ENCODE measurements around the gene GALNT1.

The GALNT1 gene

GRCh38 chr18:35582899-35583558 lies 1.5 kb downstream of the GALNT1 start:
- DNase-seq, result no peak

DNA sequence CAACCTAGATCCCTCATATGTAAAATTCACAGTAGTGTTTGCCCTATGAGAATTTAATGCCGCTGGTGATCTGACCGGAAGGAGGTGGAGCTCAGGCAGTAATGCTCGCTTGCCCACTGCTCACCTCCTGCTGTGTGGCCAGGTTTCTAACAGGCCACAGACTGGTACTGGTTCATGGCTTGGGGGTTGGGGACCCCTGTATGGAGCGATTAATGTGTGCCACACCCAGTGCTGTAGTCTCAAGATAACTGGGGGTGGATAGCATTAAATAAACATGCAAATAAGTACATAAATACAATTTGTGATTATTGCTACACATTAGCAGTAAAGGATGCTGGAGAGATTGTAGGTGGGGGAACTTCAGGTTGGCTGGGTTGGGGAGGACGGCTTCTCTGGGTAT lies 3.2 kb downstream of the GALNT1 start:
- no peak for DNase-seq

DNA sequence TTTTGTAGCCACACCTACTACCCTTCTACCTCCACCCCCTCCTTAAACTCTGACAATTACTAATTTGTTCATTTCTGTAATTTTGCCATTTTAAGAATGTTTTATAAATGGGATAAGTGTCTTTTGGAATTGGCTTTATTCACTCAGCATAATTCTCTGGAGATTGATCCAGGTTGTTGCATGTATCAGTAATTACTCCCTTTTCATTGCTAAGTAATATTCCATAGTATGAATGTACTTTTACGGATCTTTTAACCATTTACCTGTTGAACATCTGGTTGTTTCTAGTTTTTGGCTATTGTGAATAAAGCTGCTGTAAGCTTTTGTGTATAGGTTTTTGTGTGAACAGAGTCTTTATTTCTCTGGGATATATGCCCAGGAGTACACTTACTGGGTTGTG lies 4.1 kb downstream of the GALNT1 start:
- no peak for DNase-seq

GRCh38 chr18:35588122-35588521 lies 6.6 kb downstream of the GALNT1 start:
- no peak for DNase-seq

GRCh38 chr18:35588995-35589394 lies 7.5 kb downstream of the GALNT1 start:
- DNase-seq, result peak; percentile 62

- DNase-seq, result no peak
Observed at GRCh38 chr18:35589546-35589945, 8.0 kb downstream of the GALNT1 start.

DNA sequence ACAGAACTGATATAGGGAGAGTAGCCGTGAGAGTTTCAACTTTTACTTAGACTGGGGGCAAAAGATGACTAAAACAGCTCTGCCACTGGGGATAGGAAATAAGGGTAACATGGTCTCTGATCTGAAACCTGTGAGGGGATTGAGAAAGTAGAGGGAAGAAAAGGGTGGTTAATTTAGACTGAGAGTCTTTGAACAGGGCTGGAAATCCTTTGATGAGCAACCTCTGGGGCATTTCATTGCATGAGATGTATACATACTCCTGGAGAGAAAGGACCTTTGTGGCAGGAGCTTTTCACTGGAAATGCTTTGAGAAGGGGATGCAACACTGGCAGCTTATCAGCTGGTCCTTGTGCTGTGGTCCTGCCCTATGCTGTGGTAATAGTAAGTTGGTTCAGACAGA lies 9.4 kb downstream of the GALNT1 start:
- no peak for DNase-seq

DNA sequence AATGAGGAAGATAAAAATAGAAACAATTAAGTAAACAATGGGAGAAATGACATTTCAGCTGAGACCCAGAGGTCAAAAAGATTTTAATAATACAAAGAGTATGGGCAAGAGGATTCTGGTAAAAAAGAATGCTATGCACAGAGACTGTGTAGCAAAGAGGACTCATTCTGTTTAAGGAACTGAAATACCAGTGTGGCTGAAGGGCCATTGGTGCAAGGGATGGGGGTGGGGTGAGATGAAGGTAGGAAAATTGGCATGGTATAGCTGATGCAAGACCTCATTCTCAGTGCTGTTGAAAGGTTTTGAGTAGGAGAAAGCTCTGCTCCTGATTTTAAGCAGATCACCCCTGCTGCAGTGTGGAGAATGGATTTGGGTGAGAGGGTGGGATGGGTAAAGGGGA lies 10.8 kb downstream of the GALNT1 start:
- DNase-seq, result no peak

GRCh38 chr18:35593859-35594258 lies 12.3 kb downstream of the GALNT1 start:
- no peak for DNase-seq

DNA sequence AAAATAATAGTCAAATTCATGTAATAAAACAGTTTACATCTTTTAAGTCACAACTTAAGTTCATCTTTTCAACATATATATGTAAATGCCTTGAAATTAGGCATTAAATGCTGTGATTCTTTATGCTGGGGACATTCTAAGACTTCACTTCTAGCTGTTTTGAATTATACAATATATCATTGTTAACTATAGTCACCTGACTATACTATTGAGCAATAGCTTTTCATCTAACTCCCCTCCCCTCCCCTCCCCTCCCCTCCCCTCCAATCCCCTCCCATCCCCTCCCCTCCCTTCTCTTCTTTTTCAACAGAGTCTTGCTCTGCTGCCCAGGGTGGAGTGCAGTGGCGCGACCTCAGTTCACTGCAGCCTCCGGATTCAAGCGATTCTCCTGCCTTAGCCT lies 16.2 kb downstream of the GALNT1 start:
- no peak for DNase-seq

GRCh38 chr18:35602193-35602820 lies 20.8 kb downstream of the GALNT1 start:
- no peak for DNase-seq

GRCh38 chr18:35603008-35603407 lies 21.5 kb downstream of the GALNT1 start:
- no peak for DNase-seq

DNA sequence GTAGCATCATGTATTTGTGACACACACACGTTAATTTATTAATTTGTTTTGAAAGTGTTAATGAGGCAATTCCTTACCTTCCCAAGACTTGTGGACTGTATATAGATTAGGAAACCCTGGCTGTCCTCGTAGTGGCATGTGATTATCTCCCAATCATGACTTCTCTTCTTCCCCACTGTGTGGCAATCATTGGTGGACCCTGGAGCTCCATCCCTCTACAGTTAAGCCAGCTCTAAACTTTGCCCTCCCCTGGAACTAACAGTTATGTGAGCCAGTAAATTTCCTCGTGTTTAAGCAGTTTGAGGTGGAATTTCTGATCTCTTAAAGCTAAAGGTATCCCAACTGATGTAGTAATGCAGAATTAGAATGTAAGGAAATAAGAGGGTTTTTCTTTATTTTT lies 22.0 kb downstream of the GALNT1 start:
- no peak for DNase-seq

DNA sequence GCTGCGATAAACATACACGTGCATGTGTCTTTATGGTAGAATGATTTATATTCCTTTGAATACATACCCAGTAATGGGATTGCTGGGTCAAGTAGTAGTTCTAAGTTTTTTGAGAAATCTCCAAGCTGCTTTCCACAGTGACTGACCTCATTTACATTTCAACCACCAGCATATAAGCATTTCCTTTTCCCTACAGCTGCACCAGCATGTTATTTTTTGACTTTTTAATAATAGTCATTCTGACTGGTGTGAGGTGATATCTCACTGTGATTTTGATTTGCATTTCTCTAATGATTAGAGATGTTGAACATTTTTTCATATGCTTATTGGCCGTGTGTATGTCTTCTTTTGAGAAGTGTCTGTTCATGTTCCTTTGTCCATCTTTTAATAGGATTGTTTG lies 22.8 kb downstream of the GALNT1 start:
- DNase-seq, result no peak

DNA sequence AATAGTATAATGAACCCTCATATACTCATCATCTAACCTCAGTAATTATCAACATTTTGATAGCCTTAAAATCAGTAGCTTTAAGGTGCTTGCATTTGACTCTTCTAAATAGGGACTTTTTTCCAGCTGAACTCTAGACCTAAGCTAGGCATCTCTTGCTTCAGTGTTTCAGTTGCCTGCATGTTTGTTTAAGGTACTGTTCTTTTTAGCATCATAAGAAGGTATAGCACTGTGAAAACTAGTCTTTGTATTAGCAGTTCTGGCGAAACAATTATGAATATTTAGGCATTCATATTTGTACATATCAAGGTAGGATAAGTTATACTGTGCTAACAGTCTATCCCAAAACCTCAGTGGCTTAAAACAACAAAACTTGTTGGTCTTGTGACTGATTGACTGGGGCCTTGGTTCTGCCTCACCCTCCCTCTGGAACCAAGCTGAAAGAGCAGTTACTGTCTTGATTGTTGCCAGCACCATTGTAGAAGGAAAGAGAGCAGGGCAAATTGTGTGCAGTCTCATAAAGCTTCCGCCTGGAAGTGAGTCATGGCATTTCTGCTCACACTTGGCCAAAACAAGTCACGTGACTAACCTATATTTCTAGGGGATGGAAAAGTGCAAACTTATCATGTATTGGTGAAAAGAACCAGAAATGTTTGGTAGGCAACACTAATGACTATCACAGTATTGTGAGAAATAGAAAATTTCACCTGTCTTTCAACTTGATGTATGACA lies 24.3 kb downstream of the GALNT1 start:
- DNase-seq, result peak; percentile 28

- DNase-seq, result no peak
Observed at GRCh38 chr18:35609236-35609635, 27.7 kb downstream of the GALNT1 start.

- no peak for DNase-seq
Observed at GRCh38 chr18:35610089-35610488, 28.5 kb downstream of the GALNT1 start.

- DNase-seq, result no peak
Observed at GRCh38 chr18:35610724-35611123, 29.2 kb downstream of the GALNT1 start.

GRCh38 chr18:35611518-35611917 lies 30.0 kb downstream of the GALNT1 start:
- no peak for DNase-seq

GRCh38 chr18:35616074-35616473 lies 34.5 kb downstream of the GALNT1 start:
- no peak for DNase-seq

GRCh38 chr18:35616664-35617423 lies 35.3 kb downstream of the GALNT1 start:
- peak; percentile 77 for DNase-seq

DNA sequence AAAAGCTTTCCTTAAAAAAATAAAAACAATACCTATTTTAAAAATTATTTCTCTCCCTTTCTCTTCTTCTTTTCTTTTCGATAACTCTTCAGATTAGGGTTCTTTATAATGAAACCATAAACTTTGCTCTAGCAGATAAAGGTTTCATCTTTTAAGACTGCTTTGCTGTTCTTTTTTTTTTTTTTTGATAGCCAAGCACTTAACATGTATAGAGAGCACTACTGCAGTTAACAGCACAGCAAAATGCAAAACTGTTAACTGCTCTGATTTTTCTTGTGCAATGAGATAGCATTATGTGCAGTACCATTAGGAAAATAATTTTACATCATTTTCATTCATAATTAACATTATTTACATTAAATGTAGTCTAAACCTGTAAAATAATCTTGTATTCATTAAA lies 36.3 kb downstream of the GALNT1 start:
- DNase-seq, result no peak

DNA sequence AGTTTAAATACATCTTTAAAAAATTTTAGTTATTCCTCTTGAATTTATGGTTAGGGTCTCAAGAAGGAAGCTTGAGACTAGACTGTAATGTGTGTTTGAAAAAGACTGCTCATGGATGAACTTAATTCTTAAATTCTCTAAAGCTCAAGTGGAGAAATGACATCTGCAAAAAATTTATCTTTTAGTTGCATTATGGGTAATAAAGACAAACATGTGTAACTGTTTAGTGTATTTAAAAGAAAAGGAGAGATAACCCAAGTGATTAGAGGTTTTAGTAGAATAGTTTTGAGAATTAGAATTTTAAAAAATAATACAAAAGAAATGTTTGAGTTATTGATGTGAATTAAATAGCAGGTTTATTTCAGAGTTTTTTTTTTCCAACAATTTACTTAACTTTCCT lies 36.7 kb downstream of the GALNT1 start:
- no peak for DNase-seq

GRCh38 chr18:35618696-35619095 lies 37.2 kb downstream of the GALNT1 start:
- DNase-seq, result no peak

Measured in CD4-positive, alpha-beta T cell treated with Interleukin-17A for 4 hours (primary cell).